Stomach (tissue), 9 donors: ENCODE data around the gene SCRG1. TPM values are rescaled to one million over a fixed set of nuclear protein-coding genes. Genes with fewer than 3 reads are reported as not detected.

Experiments
- DNase-seq, 2 donors: peaks; one replicate each; pipeline versions ENCODE4 v3.0.0 to v3.0.0-alpha.2; 2013 to 2019
- H3K27ac ChIP-seq, 5 donors: fragments of 200-600 bp in 4 of 5; sonication (generic) in 4 of 5; one replicate each; pipeline ENCODE4 v1.5.1; 2013 to 2019; ENCODE audit warnings: mild to moderate bottlenecking in 1 of 5, moderate library complexity in 1 of 5
- H3K27me3 ChIP-seq, 3 donors: fragments of 200-600 bp; sonication (generic); one replicate each; pipeline ENCODE4 v1.5.1; 2017 to 2019; ENCODE audit warnings: mixed run types in 1 of 3
- H3K36me3 ChIP-seq, 4 donors: fragments of 200-600 bp; sonication (generic); 1 replicate in 3 of 4; 2 replicates in 1 of 4; pipeline ENCODE4 v1.5.1; 2016 to 2019
- H3K4me1 ChIP-seq, 4 donors: fragments of 200-600 bp; sonication (generic); one replicate each; pipeline ENCODE4 v1.5.1; 2016 to 2019
- H3K4me3 ChIP-seq, 4 donors: fragments of 200-600 bp; sonication (generic) in 3 of 4; one replicate each; pipeline ENCODE4 v1.5.1; 2016 to 2019; ENCODE audit warnings: mild to moderate bottlenecking in 1 of 4
- H3K9me3 ChIP-seq, 4 donors: fragments of 200-600 bp; sonication (generic); one replicate each; pipeline ENCODE4 v1.5.1; 2016 to 2019
- CTCF ChIP-seq, 7 experiments: fragments of 450-650 bp in 4 of 7; fragments of 200-600 bp in 3 of 7; sonication (generic) in 3 of 7; IDR thresholded peaks; one replicate each; pipeline ENCODE4 v1.5.1; 2016 to 2019; ENCODE audit warnings: antibody characterized with exemption in 7 of 7, control low read depth in 2 of 7, mild to moderate bottlenecking in 1 of 7
- EP300 ChIP-seq: sonication (generic); formaldehyde crosslinking; IDR thresholded peaks from one replicate; pipeline ENCODE4 v1.6.1; 2017; ENCODE audit warnings: antibody characterized with exemption
- POLR2A ChIP-seq, 4 donors: fragments of 450-650 bp; IDR thresholded peaks; one replicate each; pipeline ENCODE4 v1.6.1; 2016; ENCODE audit warnings: antibody characterized with exemption in 4 of 4, control low read depth in 2 of 4, mild to moderate bottlenecking in 1 of 4, moderate library complexity in 1 of 4
- POLR2AphosphoS5 ChIP-seq, 3 donors: sonication (generic); formaldehyde crosslinking; IDR thresholded peaks; one replicate each; pipeline ENCODE4 v1.6.1; 2016; ENCODE audit warnings: antibody characterized with exemption in 3 of 3
- WGBS, 5 donors: extraction: QIAGEN DNeasy Blood & Tissue Kit in 3 of 5; methylation state at CpG; one replicate each; pipeline versions ENCODE4 v1.1.5 to v1.1.7; 2013 to 2018; 5-methylcytosine and 5-hydroxymethylcytosine counted together
- intact Hi-C: fragments of 100-400 bp; cut with DNase I; formaldehyde crosslinking; loops from one replicate; pipeline ENCODE4 v1.15.1; 2023; ENCODE audit warnings: low total_unique reads
- polyA plus RNA-seq, 3 donors: library from polyadenylated mRNA; stranded (reverse); fragments of 200-250 nt; gene quantifications; one replicate each; pipeline ENCODE4 v1.2.3, GENCODE V29; 2013
- total RNA-seq, 5 donors: library from RNA; depleted of rRNA; stranded (reverse); fragments of >200 nt; gene quantifications; one replicate each; pipeline versions ENCODE4 v1.1.0 to v1.2.3, GENCODE V29; 2014 to 2016
- donor health status: healthy with polysubstance abuse.
- donor health status: Bipolar disorder and iron deficiency.
- donor health status: healthy.

SCRG1 gene
- total and polyA plus RNA-seq, 8 donors: 0.19 to 3.1 (median 0.92) TPM; not detected in 1

DNA sequence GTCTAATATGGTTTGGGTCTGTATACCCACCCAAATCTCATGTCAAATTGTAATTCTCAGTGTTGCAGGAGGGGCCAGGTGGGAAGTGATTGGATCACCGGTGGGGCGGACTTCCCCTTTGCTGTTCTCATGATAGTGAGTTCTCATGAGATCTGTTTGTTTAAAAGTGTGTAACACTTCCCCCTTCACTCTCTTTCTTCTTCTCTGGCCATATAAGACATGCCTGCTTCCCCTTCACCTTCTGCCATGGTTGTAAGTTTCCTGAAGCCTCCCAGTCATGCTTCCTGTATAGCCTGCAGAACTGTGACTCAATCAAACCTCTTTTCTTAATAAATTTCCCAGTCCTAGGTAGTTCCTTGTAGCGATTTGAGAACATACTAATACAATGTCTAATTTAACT is 19.7 kb upstream of the SCRG1 start:
- Histone ChIP-seq H3K4me3 (no peak overlapping the region), H3K27ac (peak overlapping the region in 1 of 5 donors; percentile 33), H3K4me1 (peaks cover 0 to 43% (median 5%) of the 10 kb centered on the region in 4 donors), H3K27me3 (no peaks in the 10 kb centered on the region), H3K9me3 (no peaks in the 10 kb centered on the region), H3K36me3 (peaks cover 0 to 5% (median 0%) of the 10 kb centered on the region in 4 donors)
- no peak for TF ChIP-seq POLR2AphosphoS5 (IDR thresholded peaks at IDR 0.05)
- no peak for TF ChIP-seq POLR2A (IDR thresholded peaks at IDR 0.05)
- TF ChIP-seq CTCF (IDR thresholded peaks at IDR 0.05): no peak
- TF ChIP-seq EP300: no peak
- DNase-seq: no peak
- WGBS, 5 donors: 70 to 83% (median 75%) methylated on average over 3 of the region's 3 CpGs
- intact Hi-C loops: loop anchor here (5.0 to 10.0 kb wide), 2 partner anchors 101 to 404 kb away; no protein-coding TSS in a partner anchor

GRCh38 chr4:173417833-173418232 is 18.9 kb upstream of the SCRG1 start:
- Histone ChIP-seq H3K27ac (peak overlapping the region in 2 of 5 donors; percentile 33 to 79), H3K36me3 (peaks cover 0 to 5% (median 0%) of the 10 kb centered on the region in 4 donors), H3K27me3 (no peaks in the 10 kb centered on the region), H3K4me3 (no peak overlapping the region), H3K9me3 (no peaks in the 10 kb centered on the region), H3K4me1 (peaks cover 0 to 47% (median 5%) of the 10 kb centered on the region in 4 donors)
- no peak for DNase-seq
- TF ChIP-seq EP300 (no peak), POLR2A (IDR thresholded peaks at IDR 0.05) (no peak), CTCF (IDR thresholded peaks at IDR 0.05) (no peak), POLR2AphosphoS5 (IDR thresholded peaks at IDR 0.05) (peak in 1 of 3 donors; percentile 13)
- intact Hi-C loops: loop anchor here (5.0 to 10.0 kb wide), 2 partner anchors 101 to 403 kb away; no protein-coding TSS in a partner anchor

DNA sequence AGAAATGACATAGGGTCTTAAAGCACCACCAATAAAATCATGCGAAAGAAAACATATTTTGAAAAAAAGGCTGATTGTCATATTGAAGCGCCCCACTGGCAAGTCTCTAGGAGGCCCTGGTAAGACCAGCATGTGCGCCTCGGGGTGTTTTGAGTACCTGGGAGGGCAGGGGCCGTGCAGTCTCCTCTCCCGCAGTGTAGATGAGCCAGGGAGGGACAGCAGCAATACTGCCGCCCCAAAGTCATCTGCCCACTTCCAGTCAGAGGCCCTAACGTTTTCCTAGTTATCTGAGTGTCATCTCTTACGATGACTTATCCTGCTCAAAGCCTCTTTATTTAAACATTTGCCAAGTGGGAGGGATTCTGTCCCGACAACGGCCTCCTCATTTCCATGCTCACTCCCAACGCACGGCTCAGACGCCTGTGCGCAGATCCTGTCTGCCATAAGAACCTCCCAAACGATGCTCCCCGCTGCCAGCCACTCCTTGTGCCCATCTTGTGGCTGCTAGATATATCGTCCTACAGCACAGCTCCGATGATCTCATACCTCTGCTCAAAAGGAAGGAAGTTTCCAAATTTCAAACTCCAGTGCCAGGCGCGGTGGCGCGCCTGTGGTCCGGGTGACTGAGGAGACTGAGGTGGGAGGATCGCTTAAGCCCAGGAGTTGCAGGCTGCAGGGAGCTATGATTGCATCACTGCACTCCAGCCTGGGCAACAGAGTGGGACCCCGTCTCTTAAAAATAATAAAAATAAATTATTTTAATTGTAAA is 17.2 kb upstream of the SCRG1 start:
- 77 to 85% (median 82%) methylated on average over 26 of the region's 26 CpGs for WGBS, 5 donors
- H3K4me1 ChIP-seq: peaks cover 0 to 64% (median 5%) of the 10 kb centered on the region in 4 donors

More for the DNA sequence above, 17.2 kb upstream of the SCRG1 start:
- H3K27me3 ChIP-seq: no peaks in the 10 kb centered on the region
- intact Hi-C loops: loop anchor here (5.0 to 10.0 kb wide), 2 partner anchors 99 to 401 kb away; no protein-coding TSS in a partner anchor
- H3K4me3 ChIP-seq: no peak overlapping the region
- peak overlapping the region in 4 of 5 donors; percentile 36 to 69 (median 64) for H3K27ac ChIP-seq
- H3K9me3 ChIP-seq: no peaks in the 10 kb centered on the region
- H3K36me3 ChIP-seq: peaks cover 0 to 5% (median 0%) of the 10 kb centered on the region in 4 donors
- DNase-seq: peak in 1 of 2 donors; percentile 39
- TF ChIP-seq CTCF (IDR thresholded peaks at IDR 0.05) (no peak), EP300 (no peak), POLR2AphosphoS5 (IDR thresholded peaks at IDR 0.05) (no peak), POLR2A (IDR thresholded peaks at IDR 0.05) (no peak)
